ENCODE results near the gene LRRC4C.

The LRRC4C gene

DNA sequence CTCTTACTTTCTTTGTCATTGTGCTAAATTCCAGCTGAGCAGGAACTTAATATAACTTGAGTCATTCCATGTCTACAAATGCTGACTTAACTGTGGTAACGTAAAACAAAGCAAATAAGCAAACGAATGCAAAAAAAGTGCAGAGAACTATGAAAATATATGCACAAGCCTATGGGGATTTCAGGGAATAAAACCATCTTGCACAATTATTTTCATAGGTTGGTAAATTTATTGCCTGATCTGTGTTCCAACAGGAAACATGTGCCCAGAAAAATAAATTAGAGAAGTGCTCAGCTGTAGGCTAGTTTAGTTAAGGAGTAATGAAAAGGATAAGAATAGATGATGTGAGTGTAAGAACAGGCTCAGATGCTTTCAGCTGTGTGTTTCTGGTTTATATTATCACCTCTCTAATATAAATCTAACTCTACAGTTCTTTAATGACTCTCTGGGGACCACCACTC is 1169.3 kb downstream of the LRRC4C start:
- no peak for TF ChIP-seq TCF12 (IDR thresholded peaks at IDR 0.05; ENCODE audit: low read depth)

DNA sequence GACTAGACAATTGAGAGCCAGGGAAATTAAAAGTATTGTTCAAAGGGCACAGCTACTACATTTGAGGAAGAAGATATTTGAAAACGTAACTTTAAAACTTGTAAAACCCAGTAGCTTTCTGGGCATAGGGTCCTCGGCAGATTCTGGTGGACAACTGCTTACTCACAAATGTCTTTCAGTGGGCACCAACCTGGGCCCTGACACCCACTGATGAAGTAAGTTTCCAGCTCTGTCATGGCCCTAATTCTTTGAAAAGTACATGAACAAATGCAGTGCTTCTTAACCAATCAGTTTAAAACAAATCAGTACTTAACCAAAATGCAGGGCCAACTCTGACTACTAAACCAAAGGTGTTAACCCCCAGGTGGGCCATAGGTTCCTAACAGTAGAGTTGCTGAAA is 1170.1 kb downstream of the LRRC4C start:
- TF ChIP-seq TAF1 (IDR thresholded peaks at IDR 0.05; ENCODE audit: low read depth) = no peak
- TF ChIP-seq TEAD4 (IDR thresholded peaks at IDR 0.05) = no peak
- no peak for TF ChIP-seq RAD21 (IDR thresholded peaks at IDR 0.05; ENCODE audit: low read depth)
- TF ChIP-seq EGR1 (IDR thresholded peaks at IDR 0.05) = no peak
- no peak for TF ChIP-seq EP300 (IDR thresholded peaks at IDR 0.05; ENCODE audit: borderline replicate concordance)
- TF ChIP-seq ZBTB7A (IDR thresholded peaks at IDR 0.05; ENCODE audit: low read depth) = no peak
- TF ChIP-seq YY1 (IDR thresholded peaks at IDR 0.05; ENCODE audit: low read depth) = no peak
- TF ChIP-seq FOXM1 (IDR thresholded peaks at IDR 0.05; ENCODE audit: borderline replicate concordance, low read depth) = no peak

DNA sequence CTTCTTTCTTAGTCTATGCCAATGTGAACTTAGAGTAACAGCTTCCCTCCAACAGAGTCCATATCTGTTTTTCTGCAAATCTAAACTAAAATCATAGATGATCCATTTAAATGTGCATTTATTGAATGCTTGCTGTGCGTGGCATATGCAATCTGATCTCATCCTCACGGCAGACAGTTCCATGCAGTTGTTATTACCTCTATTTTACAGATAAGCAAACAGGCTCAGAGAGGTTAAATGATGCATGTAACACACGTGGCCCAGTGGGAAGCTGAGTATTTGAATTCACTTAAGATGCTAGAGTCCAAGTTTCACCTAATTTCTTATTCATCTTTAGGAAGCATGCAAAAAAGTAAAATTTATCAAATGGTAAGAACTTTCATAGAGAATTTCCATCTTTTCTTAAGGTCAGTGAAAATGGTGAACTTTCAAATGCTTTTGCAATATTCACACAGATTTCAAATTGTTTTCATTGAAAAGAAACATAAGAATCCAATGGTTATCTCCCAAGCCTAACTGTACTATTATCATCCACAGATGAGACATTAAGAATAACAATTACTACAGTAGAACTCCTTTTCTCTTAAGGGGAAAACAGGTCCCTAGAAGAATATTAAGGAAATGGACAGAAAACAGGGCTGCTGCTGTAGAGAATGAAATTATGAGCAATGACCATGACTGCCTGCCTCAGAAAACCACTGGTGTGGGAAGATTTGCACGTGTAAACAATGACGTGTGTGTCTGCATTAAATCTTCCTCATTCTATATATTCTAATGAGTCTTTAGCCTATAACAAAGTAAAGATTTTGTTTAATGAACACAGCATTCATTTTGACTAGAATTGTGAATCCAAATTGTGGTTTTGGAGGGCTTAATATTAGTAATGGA is 1171.3 kb downstream of the LRRC4C start:
- TF ChIP-seq, protein P1, sequence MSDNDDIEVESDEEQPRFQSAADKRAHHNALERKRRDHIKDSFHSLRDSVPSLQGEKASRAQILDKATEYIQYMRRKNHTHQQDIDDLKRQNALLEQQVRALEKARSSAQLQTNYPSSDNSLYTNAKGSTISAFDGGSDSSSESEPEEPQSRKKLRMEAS (IDR thresholded peaks at IDR 0.05) = no peak
- no peak for TF ChIP-seq RAD21 (IDR thresholded peaks at IDR 0.05; ENCODE audit: low read depth)
- TF ChIP-seq EGR1 (IDR thresholded peaks at IDR 0.05) = no peak
- TF ChIP-seq TAF1 (IDR thresholded peaks at IDR 0.05; ENCODE audit: low read depth) = no peak
- TF ChIP-seq, protein P2, sequence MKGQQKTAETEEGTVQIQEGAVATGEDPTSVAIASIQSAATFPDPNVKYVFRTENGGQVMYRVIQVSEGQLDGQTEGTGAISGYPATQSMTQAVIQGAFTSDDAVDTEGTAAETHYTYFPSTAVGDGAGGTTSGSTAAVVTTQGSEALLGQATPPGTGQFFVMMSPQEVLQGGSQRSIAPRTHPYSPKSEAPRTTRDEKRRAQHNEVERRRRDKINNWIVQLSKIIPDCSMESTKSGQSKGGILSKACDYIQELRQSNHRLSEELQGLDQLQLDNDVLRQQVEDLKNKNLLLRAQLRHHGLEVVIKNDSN (IDR thresholded peaks at IDR 0.05) = no peak
- no peak for TF ChIP-seq TCF12 (IDR thresholded peaks at IDR 0.05; ENCODE audit: low read depth)
- TF ChIP-seq, protein P3, sequence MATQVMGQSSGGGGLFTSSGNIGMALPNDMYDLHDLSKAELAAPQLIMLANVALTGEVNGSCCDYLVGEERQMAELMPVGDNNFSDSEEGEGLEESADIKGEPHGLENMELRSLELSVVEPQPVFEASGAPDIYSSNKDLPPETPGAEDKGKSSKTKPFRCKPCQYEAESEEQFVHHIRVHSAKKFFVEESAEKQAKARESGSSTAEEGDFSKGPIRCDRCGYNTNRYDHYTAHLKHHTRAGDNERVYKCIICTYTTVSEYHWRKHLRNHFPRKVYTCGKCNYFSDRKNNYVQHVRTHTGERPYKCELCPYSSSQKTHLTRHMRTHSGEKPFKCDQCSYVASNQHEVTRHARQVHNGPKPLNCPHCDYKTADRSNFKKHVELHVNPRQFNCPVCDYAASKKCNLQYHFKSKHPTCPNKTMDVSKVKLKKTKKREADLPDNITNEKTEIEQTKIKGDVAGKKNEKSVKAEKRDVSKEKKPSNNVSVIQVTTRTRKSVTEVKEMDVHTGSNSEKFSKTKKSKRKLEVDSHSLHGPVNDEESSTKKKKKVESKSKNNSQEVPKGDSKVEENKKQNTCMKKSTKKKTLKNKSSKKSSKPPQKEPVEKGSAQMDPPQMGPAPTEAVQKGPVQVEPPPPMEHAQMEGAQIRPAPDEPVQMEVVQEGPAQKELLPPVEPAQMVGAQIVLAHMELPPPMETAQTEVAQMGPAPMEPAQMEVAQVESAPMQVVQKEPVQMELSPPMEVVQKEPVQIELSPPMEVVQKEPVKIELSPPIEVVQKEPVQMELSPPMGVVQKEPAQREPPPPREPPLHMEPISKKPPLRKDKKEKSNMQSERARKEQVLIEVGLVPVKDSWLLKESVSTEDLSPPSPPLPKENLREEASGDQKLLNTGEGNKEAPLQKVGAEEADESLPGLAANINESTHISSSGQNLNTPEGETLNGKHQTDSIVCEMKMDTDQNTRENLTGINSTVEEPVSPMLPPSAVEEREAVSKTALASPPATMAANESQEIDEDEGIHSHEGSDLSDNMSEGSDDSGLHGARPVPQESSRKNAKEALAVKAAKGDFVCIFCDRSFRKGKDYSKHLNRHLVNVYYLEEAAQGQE (IDR thresholded peaks at IDR 0.05; ENCODE audit: low read depth) = no peak

DNA sequence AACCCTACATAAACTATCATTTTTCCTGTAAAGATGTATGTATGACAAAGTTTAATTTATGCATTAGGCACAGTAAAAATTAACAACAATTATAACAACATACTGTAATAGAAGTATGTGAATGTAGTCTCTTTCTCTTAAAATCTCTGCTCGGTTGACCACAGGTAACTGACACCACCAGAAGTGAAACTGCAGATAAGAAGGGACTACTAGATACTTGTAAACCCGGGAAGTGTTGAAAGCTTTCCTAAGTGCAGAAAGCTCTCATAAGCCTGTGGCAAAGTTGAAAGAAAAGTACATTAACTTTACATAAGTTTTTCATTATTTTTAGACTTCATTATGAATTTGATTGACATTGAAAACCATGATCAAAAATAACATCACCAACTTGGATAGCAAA is 1173.3 kb downstream of the LRRC4C start:
- TF ChIP-seq TCF12 (IDR thresholded peaks at IDR 0.05; ENCODE audit: low read depth) (no peak), ZBTB7A (IDR thresholded peaks at IDR 0.05; ENCODE audit: low read depth) (no peak), TEAD4 (IDR thresholded peaks at IDR 0.05) (no peak), FOXM1 (IDR thresholded peaks at IDR 0.05; ENCODE audit: borderline replicate concordance, low read depth) (no peak), RAD21 (IDR thresholded peaks at IDR 0.05; ENCODE audit: low read depth) (no peak), TAF1 (IDR thresholded peaks at IDR 0.05; ENCODE audit: low read depth) (no peak), EP300 (IDR thresholded peaks at IDR 0.05; ENCODE audit: borderline replicate concordance) (no peak), EGR1 (IDR thresholded peaks at IDR 0.05) (no peak), CEBPB (IDR thresholded peaks at IDR 0.05) (no peak)
- TF ChIP-seq, protein P3 (IDR thresholded peaks at IDR 0.05; ENCODE audit: low read depth) = no peak
- TF ChIP-seq, protein P1 (IDR thresholded peaks at IDR 0.05) = no peak

DNA sequence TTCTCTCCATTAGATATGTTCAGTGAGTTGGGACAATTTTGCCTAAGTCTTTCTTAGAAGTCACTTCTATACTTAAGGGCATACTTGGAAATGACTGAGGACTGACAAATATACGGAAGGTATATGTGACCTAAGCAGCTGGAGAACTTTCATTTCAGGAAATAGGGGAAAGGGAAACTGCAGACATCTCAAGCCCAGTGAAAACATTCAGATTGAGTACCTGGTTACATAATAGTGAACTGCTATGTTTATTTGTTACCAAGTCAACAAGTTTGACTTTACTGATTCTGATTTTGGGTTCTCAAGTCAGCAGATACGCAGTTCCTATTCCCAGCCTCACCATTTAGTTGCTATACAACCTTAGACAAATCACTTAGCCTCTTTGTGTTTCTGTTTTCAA is 1173.9 kb downstream of the LRRC4C start:
- TF ChIP-seq, protein P3 (IDR thresholded peaks at IDR 0.05; ENCODE audit: low read depth) = no peak
- TF ChIP-seq CEBPB (IDR thresholded peaks at IDR 0.05) = no peak
- no peak for TF ChIP-seq RAD21 (IDR thresholded peaks at IDR 0.05; ENCODE audit: low read depth)
- no peak for TF ChIP-seq CREB1 (IDR thresholded peaks at IDR 0.05; ENCODE audit: low read depth)
- TF ChIP-seq, protein P2 (IDR thresholded peaks at IDR 0.05) = no peak
